ENCODE data around the gene ERG. TPM values are rescaled to one million over a fixed set of nuclear protein-coding genes. Genes with fewer than 3 reads are reported as not detected.

The ERG gene
- total and polyA plus RNA-seq, 9 of the 15 experiments (the other 6 are each of a cell fraction or from before 2014, with no cell fraction given) = 0.06 TPM; not detected in 8

DNA sequence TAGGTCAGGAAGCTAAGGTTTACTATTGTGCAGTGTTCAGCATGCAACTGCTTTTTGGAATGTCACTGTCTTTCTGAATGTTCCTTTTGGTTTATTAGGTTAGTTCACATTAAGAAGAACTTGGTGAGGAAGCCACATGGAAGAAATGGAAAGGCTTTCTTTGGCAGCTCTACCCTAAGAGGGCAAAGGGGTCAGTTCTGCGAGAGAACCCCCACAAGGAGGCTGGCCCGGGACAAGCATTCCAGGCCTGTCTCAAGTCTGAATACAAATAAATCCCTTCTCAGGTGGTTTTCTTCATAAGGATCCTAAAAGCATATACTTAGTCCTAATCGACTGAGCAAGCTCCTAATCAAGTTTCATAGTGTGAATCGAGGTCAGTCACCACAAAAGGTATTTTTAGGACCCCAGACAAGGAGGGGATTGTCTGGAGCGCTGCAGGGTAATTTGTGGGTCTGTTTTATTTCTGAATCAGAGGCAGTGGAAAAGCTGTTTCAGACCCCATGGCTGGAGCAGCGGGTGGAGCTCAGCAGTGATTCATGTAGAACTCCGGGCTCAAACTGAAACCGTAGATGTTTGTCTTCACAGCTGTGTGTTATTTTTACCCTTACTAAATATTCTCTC is 63.3 kb downstream of the ERG start:
- Histone ChIP-seq H3K4me3 (no peak overlapping the region), H3K36me3 (ENCODE audit: control insufficient read depth, insufficient read depth, low read length) (no peaks in the 10 kb centered on the region), H3K27me3 (ENCODE audit: control insufficient read depth in 2 of 2, insufficient read depth in 2 of 2, low read length in 2 of 2) (peaks cover 6 to 31% of the 10 kb centered on the region in 2 experiments; a peak in 4 of 5 replicates), H3K27ac (ENCODE audit: extremely low read depth, low read depth, low read length) (no peak overlapping the region), H3K4me2 (ENCODE audit: insufficient read depth, low read length) (no peak overlapping the region), H3K9ac (ENCODE audit: insufficient read depth in 1 of 2, low read depth in 2 of 2, low read length in 2 of 2) (no peak overlapping the region), H3K9me3 (replicated peaks; ENCODE audit: control insufficient read depth, insufficient read depth, low read depth, low read length) (no peaks in the 10 kb centered on the region), H4K20me1 (replicated peaks; ENCODE audit: control insufficient read depth, insufficient read depth, low read length) (0 out of 2 replicates have a peak, but pooled peaks cover 12% of the 10 kb centered on the region), H3K79me2 (ENCODE audit: control insufficient read depth, insufficient read depth, low read length) (no peaks in the 10 kb centered on the region), H3K4me1 (replicated peaks in 1 of 2; ENCODE audit: control insufficient read depth in 2 of 2, insufficient read depth in 2 of 2, low read length in 2 of 2) (peaks cover 0 to under 1% of the 10 kb centered on the region in 2 experiments; a peak in 1 of 5 replicates), H3K9me1 (ENCODE audit: control insufficient read depth, insufficient read depth, low read length) (no peaks in the 10 kb centered on the region), H2AFZ (ENCODE audit: low read depth, low read length) (no peak overlapping the region)
- FAIRE-seq (no peak), ATAC-seq (no peak), DNase-seq (ENCODE audit: extremely low read depth in 1 of 4, low spot score in 3 of 4) (no peak)
- POLR2A ChIA-PET = no interaction called here
- no TSS peak for BruUV-seq (replicated peaks)
- intact Hi-C loops (cut with micrococcal nuclease) (no loop called here), in situ Hi-C loops (cut with MboI) (no loop called here)
- CTCF ChIA-PET (ENCODE audit: low intra/inter-chr PET ratio) = no interaction called here
- WGBS (ENCODE audit: insufficient coverage, low coverage, missing lambda C conversion rate) = under 1% methylated on average over 8 of the region's 8 CpGs
- TF ChIP-seq, protein P1, sequence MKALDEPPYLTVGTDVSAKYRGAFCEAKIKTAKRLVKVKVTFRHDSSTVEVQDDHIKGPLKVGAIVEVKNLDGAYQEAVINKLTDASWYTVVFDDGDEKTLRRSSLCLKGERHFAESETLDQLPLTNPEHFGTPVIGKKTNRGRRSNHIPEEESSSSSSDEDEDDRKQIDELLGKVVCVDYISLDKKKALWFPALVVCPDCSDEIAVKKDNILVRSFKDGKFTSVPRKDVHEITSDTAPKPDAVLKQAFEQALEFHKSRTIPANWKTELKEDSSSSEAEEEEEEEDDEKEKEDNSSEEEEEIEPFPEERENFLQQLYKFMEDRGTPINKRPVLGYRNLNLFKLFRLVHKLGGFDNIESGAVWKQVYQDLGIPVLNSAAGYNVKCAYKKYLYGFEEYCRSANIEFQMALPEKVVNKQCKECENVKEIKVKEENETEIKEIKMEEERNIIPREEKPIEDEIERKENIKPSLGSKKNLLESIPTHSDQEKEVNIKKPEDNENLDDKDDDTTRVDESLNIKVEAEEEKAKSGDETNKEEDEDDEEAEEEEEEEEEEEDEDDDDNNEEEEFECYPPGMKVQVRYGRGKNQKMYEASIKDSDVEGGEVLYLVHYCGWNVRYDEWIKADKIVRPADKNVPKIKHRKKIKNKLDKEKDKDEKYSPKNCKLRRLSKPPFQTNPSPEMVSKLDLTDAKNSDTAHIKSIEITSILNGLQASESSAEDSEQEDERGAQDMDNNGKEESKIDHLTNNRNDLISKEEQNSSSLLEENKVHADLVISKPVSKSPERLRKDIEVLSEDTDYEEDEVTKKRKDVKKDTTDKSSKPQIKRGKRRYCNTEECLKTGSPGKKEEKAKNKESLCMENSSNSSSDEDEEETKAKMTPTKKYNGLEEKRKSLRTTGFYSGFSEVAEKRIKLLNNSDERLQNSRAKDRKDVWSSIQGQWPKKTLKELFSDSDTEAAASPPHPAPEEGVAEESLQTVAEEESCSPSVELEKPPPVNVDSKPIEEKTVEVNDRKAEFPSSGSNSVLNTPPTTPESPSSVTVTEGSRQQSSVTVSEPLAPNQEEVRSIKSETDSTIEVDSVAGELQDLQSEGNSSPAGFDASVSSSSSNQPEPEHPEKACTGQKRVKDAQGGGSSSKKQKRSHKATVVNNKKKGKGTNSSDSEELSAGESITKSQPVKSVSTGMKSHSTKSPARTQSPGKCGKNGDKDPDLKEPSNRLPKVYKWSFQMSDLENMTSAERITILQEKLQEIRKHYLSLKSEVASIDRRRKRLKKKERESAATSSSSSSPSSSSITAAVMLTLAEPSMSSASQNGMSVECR (CRISPR knock-in tag; IDR thresholded peaks at IDR 0.05) = no peak
- TF ChIP-seq, protein P2, sequence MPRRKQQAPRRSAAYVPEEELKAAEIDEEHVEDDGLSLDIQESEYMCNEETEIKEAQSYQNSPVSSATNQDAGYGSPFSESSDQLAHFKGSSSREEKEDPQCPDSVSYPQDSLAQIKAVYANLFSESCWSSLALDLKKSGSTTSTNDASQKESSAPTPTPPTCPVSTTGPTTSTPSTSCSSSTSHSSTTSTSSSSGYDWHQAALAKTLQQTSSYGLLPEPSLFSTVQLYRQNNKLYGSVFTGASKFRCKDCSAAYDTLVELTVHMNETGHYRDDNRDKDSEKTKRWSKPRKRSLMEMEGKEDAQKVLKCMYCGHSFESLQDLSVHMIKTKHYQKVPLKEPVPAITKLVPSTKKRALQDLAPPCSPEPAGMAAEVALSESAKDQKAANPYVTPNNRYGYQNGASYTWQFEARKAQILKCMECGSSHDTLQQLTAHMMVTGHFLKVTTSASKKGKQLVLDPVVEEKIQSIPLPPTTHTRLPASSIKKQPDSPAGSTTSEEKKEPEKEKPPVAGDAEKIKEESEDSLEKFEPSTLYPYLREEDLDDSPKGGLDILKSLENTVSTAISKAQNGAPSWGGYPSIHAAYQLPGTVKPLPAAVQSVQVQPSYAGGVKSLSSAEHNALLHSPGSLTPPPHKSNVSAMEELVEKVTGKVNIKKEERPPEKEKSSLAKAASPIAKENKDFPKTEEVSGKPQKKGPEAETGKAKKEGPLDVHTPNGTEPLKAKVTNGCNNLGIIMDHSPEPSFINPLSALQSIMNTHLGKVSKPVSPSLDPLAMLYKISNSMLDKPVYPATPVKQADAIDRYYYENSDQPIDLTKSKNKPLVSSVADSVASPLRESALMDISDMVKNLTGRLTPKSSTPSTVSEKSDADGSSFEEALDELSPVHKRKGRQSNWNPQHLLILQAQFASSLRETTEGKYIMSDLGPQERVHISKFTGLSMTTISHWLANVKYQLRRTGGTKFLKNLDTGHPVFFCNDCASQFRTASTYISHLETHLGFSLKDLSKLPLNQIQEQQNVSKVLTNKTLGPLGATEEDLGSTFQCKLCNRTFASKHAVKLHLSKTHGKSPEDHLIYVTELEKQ (CRISPR knock-in tag; IDR thresholded peaks at IDR 0.05) = no peak
- TF ChIP-seq ZNF282 (CRISPR knock-in tag; IDR thresholded peaks at IDR 0.05) = no peak
- TF ChIP-seq ZNF589 (CRISPR knock-in tag; IDR thresholded peaks at IDR 0.05; ENCODE audit: low read depth) = no peak
- no peak for TF ChIP-seq ZNF263 (CRISPR knock-in tag; IDR thresholded peaks at IDR 0.05; ENCODE audit: borderline replicate concordance)
- no peak for TF ChIP-seq MTA1 (IDR thresholded peaks at IDR 0.05; ENCODE audit: borderline replicate concordance)
- TF ChIP-seq RFX1 (IDR thresholded peaks at IDR 0.05) = no peak
- no peak for TF ChIP-seq OTX1 (CRISPR knock-in tag; IDR thresholded peaks at IDR 0.05)
- no peak for TF ChIP-seq HEY1 (CRISPR knock-in tag; IDR thresholded peaks at IDR 0.05; ENCODE audit: borderline replicate concordance)
- TF ChIP-seq, protein P3, sequence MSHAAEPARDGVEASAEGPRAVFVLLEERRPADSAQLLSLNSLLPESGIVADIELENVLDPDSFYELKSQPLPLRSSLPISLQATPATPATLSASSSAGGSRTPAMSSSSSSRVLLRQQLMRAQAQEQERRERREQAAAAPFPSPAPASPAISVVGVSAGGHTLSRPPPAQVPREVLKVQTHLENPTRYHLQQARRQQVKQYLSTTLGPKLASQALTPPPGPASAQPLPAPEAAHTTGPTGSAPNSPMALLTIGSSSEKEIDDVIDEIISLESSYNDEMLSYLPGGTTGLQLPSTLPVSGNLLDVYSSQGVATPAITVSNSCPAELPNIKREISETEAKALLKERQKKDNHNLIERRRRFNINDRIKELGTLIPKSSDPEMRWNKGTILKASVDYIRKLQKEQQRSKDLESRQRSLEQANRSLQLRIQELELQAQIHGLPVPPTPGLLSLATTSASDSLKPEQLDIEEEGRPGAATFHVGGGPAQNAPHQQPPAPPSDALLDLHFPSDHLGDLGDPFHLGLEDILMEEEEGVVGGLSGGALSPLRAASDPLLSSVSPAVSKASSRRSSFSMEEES (CRISPR knock-in tag; IDR thresholded peaks at IDR 0.05) = no peak
- TF ChIP-seq, protein P4, sequence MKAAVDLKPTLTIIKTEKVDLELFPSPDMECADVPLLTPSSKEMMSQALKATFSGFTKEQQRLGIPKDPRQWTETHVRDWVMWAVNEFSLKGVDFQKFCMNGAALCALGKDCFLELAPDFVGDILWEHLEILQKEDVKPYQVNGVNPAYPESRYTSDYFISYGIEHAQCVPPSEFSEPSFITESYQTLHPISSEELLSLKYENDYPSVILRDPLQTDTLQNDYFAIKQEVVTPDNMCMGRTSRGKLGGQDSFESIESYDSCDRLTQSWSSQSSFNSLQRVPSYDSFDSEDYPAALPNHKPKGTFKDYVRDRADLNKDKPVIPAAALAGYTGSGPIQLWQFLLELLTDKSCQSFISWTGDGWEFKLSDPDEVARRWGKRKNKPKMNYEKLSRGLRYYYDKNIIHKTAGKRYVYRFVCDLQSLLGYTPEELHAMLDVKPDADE (conservative IDR thresholded peaks at IDR 0.05; ENCODE audit: control insufficient read depth, low read depth, low read length) = no peak
